A673 (cell line): ENCODE results near the gene HNF1A. TPM values are rescaled to one million over a fixed set of nuclear protein-coding genes. Genes with fewer than 3 reads are reported as not detected.
"Not testable (repeated sequence)": the region's sequence is repeated elsewhere in the genome, so short reads cannot be mapped to it uniquely, and the experiment has no call there.

Source experiments
- BruUV-seq: library from RNA; stranded (reverse); fragments of 400-500 nt; replicated peaks from 2 replicates; lab custom pipeline; 2021; lab: Mats Ljungman, UMichigan
- CTCF ChIA-PET: fragments of 300-600 bp; sonication (Branson Sonifier 250); formaldehyde crosslinking; loops from one replicate; lab custom pipeline; 2022; ENCODE audit warnings: antibody characterized with exemption; lab: Charles Lee
- POLR2A ChIA-PET: fragments of 300-600 bp; sonication (Branson Sonifier 250); formaldehyde crosslinking; loops from one replicate; lab custom pipeline; 2022; ENCODE audit warnings: antibody characterized with exemption; ENCODE audit not compliant: low non-redundant PET; lab: Charles Lee
- DNase-seq: peaks from one replicate; pipeline ENCODE4 v3.0.0-alpha.2; 2015; ENCODE audit warnings: low spot score
- H3K27ac ChIP-seq: fragments of 200-600 bp; sonication (generic); 2 replicates; pipeline ENCODE4 v1.5.1; 2016; ENCODE audit warnings: mixed run types, low read depth, mild to moderate bottlenecking, mixed read lengths, antibody characterized with exemption, low read length; ENCODE audit not compliant: poor library complexity, severe bottlenecking
- H3K27me3 ChIP-seq: fragments of 200-600 bp; sonication (generic); replicated peaks from 2 replicates; pipeline ENCODE4 v1.6.1; 2017; ENCODE audit warnings: mixed run types, low read depth, mild to moderate bottlenecking, mixed read lengths, antibody characterized with exemption, low read length; ENCODE audit not compliant: insufficient read depth, poor library complexity
- H3K36me3 ChIP-seq: fragments of 200-600 bp; sonication (generic); 2 replicates; pipeline ENCODE4 v1.6.1; 2016; ENCODE audit warnings: mixed run types, mild to moderate bottlenecking, mixed read lengths, antibody characterized with exemption, low read length; ENCODE audit not compliant: insufficient read depth, poor library complexity, severe bottlenecking
- H3K4me1 ChIP-seq: fragments of 200-600 bp; sonication (generic); 2 replicates; pipeline ENCODE4 v1.6.1; 2017; ENCODE audit warnings: mixed run types, mild to moderate bottlenecking, mixed read lengths, antibody characterized with exemption, low read length; ENCODE audit not compliant: insufficient read depth, poor library complexity, severe bottlenecking
- H3K4me3 ChIP-seq: fragments of 200-600 bp; sonication (generic); 2 replicates; pipeline ENCODE4 v1.5.1; 2016; ENCODE audit warnings: low read depth, mixed run types, mild to moderate bottlenecking, mixed read lengths, low read length; ENCODE audit not compliant: poor library complexity, severe bottlenecking
- H3K9me3 ChIP-seq: fragments of 200-600 bp; sonication (generic); 2 replicates; pipeline ENCODE4 v1.6.1; 2016; ENCODE audit warnings: mixed run types, low read depth, mild to moderate bottlenecking, mixed read lengths, antibody characterized with exemption, low read length; ENCODE audit not compliant: poor library complexity, severe bottlenecking
- CTCF ChIP-seq: fragments of 300-800, 200-600 bp; sonication (generic); conservative IDR thresholded peaks from 2 replicates; pipeline ENCODE4 v1.5.1; 2017; ENCODE audit warnings: low read depth, mild to moderate bottlenecking, antibody characterized with exemption, low read length, moderate library complexity, mixed read lengths
- EZH2 ChIP-seq: fragments of 200-600 bp; sonication (generic); IDR thresholded peaks from 2 replicates; pipeline ENCODE4 v1.6.1; 2017; ENCODE audit warnings: borderline replicate concordance, low read depth, mild to moderate bottlenecking, mixed read lengths, antibody characterized with exemption, low read length; ENCODE audit not compliant: poor library complexity, severe bottlenecking
- intact Hi-C: fragments of 100-400 bp; cut with micrococcal nuclease; formaldehyde crosslinking; loops from one replicate; pipeline ENCODE4 v1.10.0; 2022; ENCODE audit not compliant: unreplicated experiment
- total RNA-seq: library from RNA; stranded (reverse); gene quantifications from 2 replicates; pipeline ENCODE4 v1.2.3, GENCODE V29; 2021

The HNF1A gene
- total RNA-seq, 1 experiment from 2014 or later, result not detected

GRCh38 chr12:120941846-120942405 is 36.4 kb upstream of the HNF1A start:
- no peak overlapping the region for H3K4me3 ChIP-seq
- ChIA-PET POLR2A (no interaction called here), CTCF (no interaction called here)
- DNase-seq, result no peak
- no peaks in the 10 kb centered on the region for H3K4me1 ChIP-seq
- no TSS peak for BruUV-seq
- H3K27ac ChIP-seq, result no peak overlapping the region
- H3K27me3 ChIP-seq, result no peaks in the 10 kb centered on the region
- no peaks in the 10 kb centered on the region for H3K36me3 ChIP-seq
- intact Hi-C loops, result no loop called here
- TF ChIP-seq EZH2 (no peak), CTCF (no peak)
- H3K9me3 ChIP-seq, result no peaks in the 10 kb centered on the region

- H3K36me3 ChIP-seq, result no peaks in the 10 kb centered on the region
- no peak overlapping the region for H3K4me3 ChIP-seq
- ChIA-PET POLR2A (interaction anchor here (0.7 kb wide), 1 partner anchor 359 kb away, joined by 8 read pairs; no protein-coding TSS in a partner anchor), CTCF (interaction anchor here (0.7 kb wide), 1 partner anchor 242 kb away, joined by 3 read pairs; no protein-coding TSS in a partner anchor)
- no TSS peak for BruUV-seq
- intact Hi-C loops, result no loop called here
- H3K4me1 ChIP-seq, result no peaks in the 10 kb centered on the region
- TF ChIP-seq EZH2 (no peak), CTCF (no peak)
- H3K27me3 ChIP-seq, result no peaks in the 10 kb centered on the region
- DNase-seq, result no peak
- H3K27ac ChIP-seq, result no peak overlapping the region
- no peaks in the 10 kb centered on the region for H3K9me3 ChIP-seq
These were observed 34.9 kb upstream of the HNF1A start for GRCh38 chr12:120943482-120943881.

- no peak for TF ChIP-seq EZH2
- TF ChIP-seq CTCF, result peak; percentile 78
- peak; percentile 76 for DNase-seq
These were observed 33.6 kb upstream of the HNF1A start for GRCh38 chr12:120944645-120945217.

GRCh38 chr12:120945516-120945915 is 32.8 kb upstream of the HNF1A start:
- POLR2A ChIA-PET, CTCF ChIA-PET, H3K36me3 ChIP-seq, H3K4me1 ChIP-seq, H3K27ac ChIP-seq, DNase-seq, BruUV-seq, H3K27me3 ChIP-seq, H3K9me3 ChIP-seq, H3K4me3 ChIP-seq: not testable (repeated sequence)
- intact Hi-C loops, result loop anchor here (2.0 kb wide), 1 partner anchor 151 kb away; no protein-coding TSS in a partner anchor

More at GRCh38 chr12:120944645-120945217, 33.6 kb upstream of the HNF1A start:
- no peaks in the 10 kb centered on the region for H3K36me3 ChIP-seq
- no TSS peak for BruUV-seq
- no peaks in the 10 kb centered on the region for H3K9me3 ChIP-seq
- no peaks in the 10 kb centered on the region for H3K27me3 ChIP-seq
- H3K4me3 ChIP-seq, result no peak overlapping the region
- H3K27ac ChIP-seq, result no peak overlapping the region
- CTCF ChIA-PET, result no interaction called here
- no peaks in the 10 kb centered on the region for H3K4me1 ChIP-seq
- POLR2A ChIA-PET, result no interaction called here
- intact Hi-C loops, result loop anchor here (2.0 kb wide), 1 partner anchor 152 kb away; no protein-coding TSS in a partner anchor

GRCh38 chr12:120950260-120950799 is 28.0 kb upstream of the HNF1A start:
- BruUV-seq, H3K36me3 ChIP-seq, CTCF ChIA-PET, intact Hi-C loops, H3K27me3 ChIP-seq, DNase-seq, H3K27ac ChIP-seq, H3K9me3 ChIP-seq, H3K4me3 ChIP-seq, H3K4me1 ChIP-seq, POLR2A ChIA-PET: not testable (repeated sequence)
